HepG2 (cell line): ENCODE results near the gene TEX29.

Experiments
- FOXA3 ChIP-seq: IDR thresholded peaks from 2 replicates; pipeline ENCODE4 v1.6.1; 2016; ENCODE audit warnings: missing genetic modification reagents, missing compliant biosample characterization
- HDAC1 ChIP-seq: sonication (generic); formaldehyde crosslinking; IDR thresholded peaks from 2 replicates; pipeline ENCODE4 v1.5.1; 2020; ENCODE audit warnings: mild to moderate bottlenecking, missing genetic modification reagents
- KDM1A ChIP-seq: IDR thresholded peaks from 2 replicates; pipeline ENCODE4 v1.6.1; 2016; ENCODE audit warnings: missing compliant biosample characterization
- ZNF230 ChIP-seq: sonication (generic); formaldehyde crosslinking; IDR thresholded peaks from 2 replicates; pipeline ENCODE4 v1.4.0; 2020; ENCODE audit warnings: mild to moderate bottlenecking, missing genetic modification reagents
- TF ChIP-seq, protein P1 (sequence below): sonication (generic); formaldehyde crosslinking; IDR thresholded peaks from 2 replicates; pipeline ENCODE4 v1.5.0; 2020; ENCODE audit warnings: mild to moderate bottlenecking, missing genetic modification reagents, moderate library complexity
- TF ChIP-seq, protein P2 (sequence below), 2 experiments: IDR thresholded peaks; 2 replicates each; pipeline ENCODE4 v1.6.1; 2011 to 2012; ENCODE audit warnings: low read length in 2 of 2, borderline replicate concordance in 1 of 2, low read depth in 1 of 2, mild to moderate bottlenecking in 1 of 2, moderate library complexity in 1 of 2
- TF ChIP-seq, protein P3 (sequence below), 2 experiments: sonication (generic) in 1 of 2; formaldehyde crosslinking in 1 of 2; IDR thresholded peaks; 2 replicates each; pipeline versions ENCODE4 v1.5.1 to v1.6.1; 2011 to 2020; ENCODE audit warnings: borderline replicate concordance in 1 of 2, low read depth in 1 of 2, low read length in 1 of 2, mild to moderate bottlenecking in 1 of 2, missing genetic modification reagents in 1 of 2, moderate library complexity in 1 of 2

DNA sequence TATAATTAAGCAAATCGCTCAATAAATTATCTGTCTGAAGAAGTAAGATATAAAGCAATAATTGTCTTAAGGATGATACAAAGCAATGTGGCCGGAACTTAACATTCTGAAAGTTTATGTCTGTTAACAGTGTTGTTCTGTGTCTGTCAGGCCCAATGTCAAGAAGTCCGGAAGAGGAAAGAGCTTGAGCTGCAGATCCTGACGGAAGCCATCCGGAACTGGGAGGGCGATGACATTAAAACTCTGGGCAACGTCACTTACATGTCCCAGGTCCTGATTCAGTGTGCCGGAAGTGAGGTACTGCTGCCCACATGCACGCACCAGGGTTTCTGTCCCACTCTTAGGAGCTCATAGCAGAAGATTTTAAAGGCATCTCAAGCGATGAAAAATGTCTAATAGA lies 45.1 kb upstream of the TEX29 start:
- TF ChIP-seq ZNF230 (CRISPR knock-in tag) (no peak), KDM1A (CRISPR knock-in tag) (no peak), FOXA3 (CRISPR knock-in tag) (no peak), HDAC1 (CRISPR knock-in tag) (no peak)
- TF ChIP-seq, protein P1, sequence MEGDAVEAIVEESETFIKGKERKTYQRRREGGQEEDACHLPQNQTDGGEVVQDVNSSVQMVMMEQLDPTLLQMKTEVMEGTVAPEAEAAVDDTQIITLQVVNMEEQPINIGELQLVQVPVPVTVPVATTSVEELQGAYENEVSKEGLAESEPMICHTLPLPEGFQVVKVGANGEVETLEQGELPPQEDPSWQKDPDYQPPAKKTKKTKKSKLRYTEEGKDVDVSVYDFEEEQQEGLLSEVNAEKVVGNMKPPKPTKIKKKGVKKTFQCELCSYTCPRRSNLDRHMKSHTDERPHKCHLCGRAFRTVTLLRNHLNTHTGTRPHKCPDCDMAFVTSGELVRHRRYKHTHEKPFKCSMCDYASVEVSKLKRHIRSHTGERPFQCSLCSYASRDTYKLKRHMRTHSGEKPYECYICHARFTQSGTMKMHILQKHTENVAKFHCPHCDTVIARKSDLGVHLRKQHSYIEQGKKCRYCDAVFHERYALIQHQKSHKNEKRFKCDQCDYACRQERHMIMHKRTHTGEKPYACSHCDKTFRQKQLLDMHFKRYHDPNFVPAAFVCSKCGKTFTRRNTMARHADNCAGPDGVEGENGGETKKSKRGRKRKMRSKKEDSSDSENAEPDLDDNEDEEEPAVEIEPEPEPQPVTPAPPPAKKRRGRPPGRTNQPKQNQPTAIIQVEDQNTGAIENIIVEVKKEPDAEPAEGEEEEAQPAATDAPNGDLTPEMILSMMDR (CRISPR knock-in tag) = no peak
- TF ChIP-seq, protein P2, sequence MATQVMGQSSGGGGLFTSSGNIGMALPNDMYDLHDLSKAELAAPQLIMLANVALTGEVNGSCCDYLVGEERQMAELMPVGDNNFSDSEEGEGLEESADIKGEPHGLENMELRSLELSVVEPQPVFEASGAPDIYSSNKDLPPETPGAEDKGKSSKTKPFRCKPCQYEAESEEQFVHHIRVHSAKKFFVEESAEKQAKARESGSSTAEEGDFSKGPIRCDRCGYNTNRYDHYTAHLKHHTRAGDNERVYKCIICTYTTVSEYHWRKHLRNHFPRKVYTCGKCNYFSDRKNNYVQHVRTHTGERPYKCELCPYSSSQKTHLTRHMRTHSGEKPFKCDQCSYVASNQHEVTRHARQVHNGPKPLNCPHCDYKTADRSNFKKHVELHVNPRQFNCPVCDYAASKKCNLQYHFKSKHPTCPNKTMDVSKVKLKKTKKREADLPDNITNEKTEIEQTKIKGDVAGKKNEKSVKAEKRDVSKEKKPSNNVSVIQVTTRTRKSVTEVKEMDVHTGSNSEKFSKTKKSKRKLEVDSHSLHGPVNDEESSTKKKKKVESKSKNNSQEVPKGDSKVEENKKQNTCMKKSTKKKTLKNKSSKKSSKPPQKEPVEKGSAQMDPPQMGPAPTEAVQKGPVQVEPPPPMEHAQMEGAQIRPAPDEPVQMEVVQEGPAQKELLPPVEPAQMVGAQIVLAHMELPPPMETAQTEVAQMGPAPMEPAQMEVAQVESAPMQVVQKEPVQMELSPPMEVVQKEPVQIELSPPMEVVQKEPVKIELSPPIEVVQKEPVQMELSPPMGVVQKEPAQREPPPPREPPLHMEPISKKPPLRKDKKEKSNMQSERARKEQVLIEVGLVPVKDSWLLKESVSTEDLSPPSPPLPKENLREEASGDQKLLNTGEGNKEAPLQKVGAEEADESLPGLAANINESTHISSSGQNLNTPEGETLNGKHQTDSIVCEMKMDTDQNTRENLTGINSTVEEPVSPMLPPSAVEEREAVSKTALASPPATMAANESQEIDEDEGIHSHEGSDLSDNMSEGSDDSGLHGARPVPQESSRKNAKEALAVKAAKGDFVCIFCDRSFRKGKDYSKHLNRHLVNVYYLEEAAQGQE (IDR thresholded peaks at IDR 0.05; ENCODE audit: borderline replicate concordance in 1 of 2, low read depth in 1 of 2, low read length in 2 of 2) = no peak
- TF ChIP-seq, protein P3, sequence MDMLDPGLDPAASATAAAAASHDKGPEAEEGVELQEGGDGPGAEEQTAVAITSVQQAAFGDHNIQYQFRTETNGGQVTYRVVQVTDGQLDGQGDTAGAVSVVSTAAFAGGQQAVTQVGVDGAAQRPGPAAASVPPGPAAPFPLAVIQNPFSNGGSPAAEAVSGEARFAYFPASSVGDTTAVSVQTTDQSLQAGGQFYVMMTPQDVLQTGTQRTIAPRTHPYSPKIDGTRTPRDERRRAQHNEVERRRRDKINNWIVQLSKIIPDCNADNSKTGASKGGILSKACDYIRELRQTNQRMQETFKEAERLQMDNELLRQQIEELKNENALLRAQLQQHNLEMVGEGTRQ (IDR thresholded peaks at IDR 0.05; ENCODE audit: low read depth, low read length) = no peak
- TF ChIP-seq, protein P3 (CRISPR knock-in tag; IDR thresholded peaks at IDR 0.05; ENCODE audit: borderline replicate concordance) = no peak
